ENCODE results near the gene ARL17B.

DNA sequence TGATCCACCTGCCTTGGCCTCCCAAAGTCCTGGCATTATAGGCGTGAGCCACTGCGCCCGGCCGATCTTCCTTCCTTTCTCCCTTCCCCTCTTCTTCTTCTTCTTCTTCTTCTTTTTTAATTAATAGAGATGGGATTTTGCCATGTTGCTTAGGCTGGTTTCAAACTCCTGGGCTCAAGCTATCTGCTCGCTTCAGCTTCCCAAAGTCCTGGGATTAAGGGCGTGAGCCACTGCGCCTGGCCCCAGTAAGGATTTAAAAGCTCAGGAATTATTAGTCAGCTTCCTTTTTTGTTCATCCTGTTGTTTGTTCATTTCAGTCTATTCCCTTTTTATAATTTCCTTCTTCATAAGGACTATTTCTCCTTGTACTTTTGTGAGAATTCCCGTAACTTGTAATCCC lies 99.3 kb downstream of the ARL17B start:
- TF ChIP-seq, protein P1, sequence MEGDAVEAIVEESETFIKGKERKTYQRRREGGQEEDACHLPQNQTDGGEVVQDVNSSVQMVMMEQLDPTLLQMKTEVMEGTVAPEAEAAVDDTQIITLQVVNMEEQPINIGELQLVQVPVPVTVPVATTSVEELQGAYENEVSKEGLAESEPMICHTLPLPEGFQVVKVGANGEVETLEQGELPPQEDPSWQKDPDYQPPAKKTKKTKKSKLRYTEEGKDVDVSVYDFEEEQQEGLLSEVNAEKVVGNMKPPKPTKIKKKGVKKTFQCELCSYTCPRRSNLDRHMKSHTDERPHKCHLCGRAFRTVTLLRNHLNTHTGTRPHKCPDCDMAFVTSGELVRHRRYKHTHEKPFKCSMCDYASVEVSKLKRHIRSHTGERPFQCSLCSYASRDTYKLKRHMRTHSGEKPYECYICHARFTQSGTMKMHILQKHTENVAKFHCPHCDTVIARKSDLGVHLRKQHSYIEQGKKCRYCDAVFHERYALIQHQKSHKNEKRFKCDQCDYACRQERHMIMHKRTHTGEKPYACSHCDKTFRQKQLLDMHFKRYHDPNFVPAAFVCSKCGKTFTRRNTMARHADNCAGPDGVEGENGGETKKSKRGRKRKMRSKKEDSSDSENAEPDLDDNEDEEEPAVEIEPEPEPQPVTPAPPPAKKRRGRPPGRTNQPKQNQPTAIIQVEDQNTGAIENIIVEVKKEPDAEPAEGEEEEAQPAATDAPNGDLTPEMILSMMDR (IDR thresholded peaks at IDR 0.05): no peak
- TF ChIP-seq POLR2A (IDR thresholded peaks at IDR 0.05): no peak
